ENCODE measurements around the gene LRIT1.

LRIT1 gene

GRCh38 chr10:84196083-84196482, 45.3 kb downstream of the LRIT1 start:
- no peak overlapping the region for H3K4me3 ChIP-seq (ENCODE audit: severe bottlenecking)
- no peaks in the 10 kb centered on the region for H3K36me3 ChIP-seq (ENCODE audit: low read depth)
- H3K27me3 ChIP-seq (ENCODE audit: insufficient read depth, poor library complexity, severe bottlenecking) = peaks cover 18% of the 10 kb centered on the region
- no peaks in the 10 kb centered on the region for H3K9me3 ChIP-seq (ENCODE audit: severe bottlenecking)
- H3K4me1 ChIP-seq (ENCODE audit: insufficient read depth, poor library complexity, severe bottlenecking) = no peaks in the 10 kb centered on the region
- no peak overlapping the region for H3K27ac ChIP-seq (ENCODE audit: poor library complexity, severe bottlenecking)
- ATAC-seq (ENCODE audit: low read depth) (no peak), DNase-seq (ENCODE audit: low spot score) (no peak)
- TF ChIP-seq CTCF (IDR thresholded peaks at IDR 0.05; ENCODE audit: poor library complexity, severe bottlenecking) = no peak

- ATAC-seq (ENCODE audit: low read depth) (no peak), DNase-seq (ENCODE audit: low spot score) (no peak)
- Histone ChIP-seq H3K4me1 (ENCODE audit: insufficient read depth, poor library complexity, severe bottlenecking) (no peaks in the 10 kb centered on the region), H3K9me3 (ENCODE audit: severe bottlenecking) (no peaks in the 10 kb centered on the region), H3K4me3 (ENCODE audit: severe bottlenecking) (peak overlapping the region; percentile 27), H3K36me3 (ENCODE audit: low read depth) (no peaks in the 10 kb centered on the region), H3K27me3 (ENCODE audit: insufficient read depth, poor library complexity, severe bottlenecking) (peaks cover 18% of the 10 kb centered on the region), H3K27ac (ENCODE audit: poor library complexity, severe bottlenecking) (no peak overlapping the region)
- TF ChIP-seq CTCF (IDR thresholded peaks at IDR 0.05; ENCODE audit: poor library complexity, severe bottlenecking) = no peak
Observed at GRCh38 chr10:84195044-84195830, 46.1 kb downstream of the LRIT1 start.

- no peaks in the 10 kb centered on the region for H3K36me3 ChIP-seq (ENCODE audit: low read depth)
- H3K4me3 ChIP-seq (ENCODE audit: severe bottlenecking) = peak within 1 kb of the TSS; percentile 27
- peak; percentile 59 for DNase-seq (ENCODE audit: low spot score)
- peak; percentile 73 for ATAC-seq (ENCODE audit: low read depth)
- H3K27ac ChIP-seq (ENCODE audit: poor library complexity, severe bottlenecking) = no peak within 1 kb of the TSS
- no peaks in the 10 kb centered on the region for H3K9me3 ChIP-seq (ENCODE audit: severe bottlenecking)
- no peak for TF ChIP-seq CTCF (IDR thresholded peaks at IDR 0.05; ENCODE audit: poor library complexity, severe bottlenecking)
- H3K27me3 ChIP-seq (ENCODE audit: insufficient read depth, poor library complexity, severe bottlenecking) = peaks cover 18% of the 10 kb centered on the region
- no peaks in the 10 kb centered on the region for H3K4me1 ChIP-seq (ENCODE audit: insufficient read depth, poor library complexity, severe bottlenecking)
Observed at GRCh38 chr10:84194424-84195043, 46.8 kb downstream of the LRIT1 start, which contains the start of gene CDHR1. Gene CDHR1, plus strand, starts transcription at chr10:84194537. Its CDS starts 224 bp downstream, at chr10:84194761.

GRCh38 chr10:84193846-84194423, 47.4 kb downstream of the LRIT1 start:
- DNase-seq (ENCODE audit: low spot score) = peak; percentile 6
- Histone ChIP-seq H3K4me3 (ENCODE audit: severe bottlenecking) (peak overlapping the region; percentile 27), H3K27ac (ENCODE audit: poor library complexity, severe bottlenecking) (no peak overlapping the region), H3K4me1 (ENCODE audit: insufficient read depth, poor library complexity, severe bottlenecking) (no peaks in the 10 kb centered on the region), H3K27me3 (ENCODE audit: insufficient read depth, poor library complexity, severe bottlenecking) (peaks cover 18% of the 10 kb centered on the region), H3K9me3 (ENCODE audit: severe bottlenecking) (no peaks in the 10 kb centered on the region), H3K36me3 (ENCODE audit: low read depth) (no peaks in the 10 kb centered on the region)
- TF ChIP-seq CTCF (IDR thresholded peaks at IDR 0.05; ENCODE audit: poor library complexity, severe bottlenecking) = no peak
- ATAC-seq (ENCODE audit: low read depth) = no peak
